Sigmoid colon (tissue), 7 donors: ENCODE data around the gene VWA2. TPM values are rescaled to one million over a fixed set of nuclear protein-coding genes. Genes with fewer than 3 reads are reported as not detected.

Experiments used
- DNase-seq: peaks from one replicate; pipeline ENCODE4 v3.0.0-alpha.2; 2019
- H3K27ac ChIP-seq, 4 donors: fragments of 200-600 bp; sonication (generic); one replicate each; pipeline ENCODE4 v1.5.1; 2016 to 2019; ENCODE audit warnings: mild to moderate bottlenecking in 1 of 4
- H3K27me3 ChIP-seq, 3 donors: fragments of 200-600 bp; sonication (generic); one replicate each; pipeline ENCODE4 v1.5.1; 2019; ENCODE audit warnings: mild to moderate bottlenecking in 1 of 3
- H3K36me3 ChIP-seq, 4 donors: fragments of 200-600 bp; sonication (generic); one replicate each; pipeline ENCODE4 v1.5.1; 2016 to 2019
- H3K4me1 ChIP-seq, 4 donors: fragments of 200-600 bp; sonication (generic); one replicate each; pipeline ENCODE4 v1.5.1; 2017 to 2019
- H3K4me3 ChIP-seq, 4 donors: fragments of 200-600 bp; sonication (generic); one replicate each; pipeline ENCODE4 v1.5.1; 2017 to 2019; ENCODE audit warnings: mild to moderate bottlenecking in 2 of 4, moderate library complexity in 1 of 4
- H3K9me3 ChIP-seq, 4 donors: fragments of 200-600 bp in 3 of 4; sonication (generic) in 3 of 4; one replicate each; pipeline versions ENCODE4 v1.5.1 to v1.6.1; 2013 to 2019
- EP300 ChIP-seq, 4 donors: sonication (generic); formaldehyde crosslinking; IDR thresholded peaks; one replicate each; pipeline ENCODE4 v1.6.1; 2017; ENCODE audit warnings: antibody characterized with exemption in 4 of 4
- POLR2A ChIP-seq, 2 donors: fragments of 450-650 bp; IDR thresholded peaks; one replicate each; pipeline ENCODE4 v1.6.1; 2016; ENCODE audit warnings: antibody characterized with exemption in 2 of 2, mild to moderate bottlenecking in 2 of 2, moderate library complexity in 2 of 2
- POLR2AphosphoS5 ChIP-seq, 4 donors: sonication (generic); formaldehyde crosslinking; IDR thresholded peaks; one replicate each; pipeline ENCODE4 v1.6.1; 2017; ENCODE audit warnings: antibody characterized with exemption in 4 of 4
- WGBS, 2 donors: extraction: QIAGEN DNeasy Blood & Tissue Kit; methylation state at CpG; one replicate each; pipeline ENCODE4 v1.1.7; 2013; 5-methylcytosine and 5-hydroxymethylcytosine counted together
- intact Hi-C: fragments of 100-400 bp; cut with DNase I; formaldehyde crosslinking; loops from one replicate; pipeline ENCODE4 v1.15.1; 2023
- polyA plus RNA-seq, 3 donors: library from polyadenylated mRNA; stranded (reverse); fragments of 200-250 nt; gene quantifications; one replicate each; pipeline ENCODE4 v1.2.3, GENCODE V29; 2013
- total RNA-seq, 4 donors: library from RNA; depleted of rRNA; stranded (reverse); fragments of >200 nt; gene quantifications; one replicate each; pipeline ENCODE4 v1.1.0, GENCODE V29; 2016
- TF ChIP-seq, protein P1 (sequence below), 4 experiments: fragments of 450-650 bp in 3 of 4; fragments of 200-600 bp in 1 of 4; IDR thresholded peaks; one replicate each; pipeline ENCODE4 v1.5.1; 2016 to 2019; ENCODE audit warnings: antibody characterized with exemption in 4 of 4, mild to moderate bottlenecking in 3 of 4, moderate library complexity in 2 of 4
- donor health status: healthy with polysubstance abuse.
- donor health status: Bipolar disorder and iron deficiency.
- donor health status: healthy.

The VWA2 gene
- total and polyA plus RNA-seq, 7 donors = 0.23 to 1.3 (median 0.46) TPM; not detected in 3

DNA sequence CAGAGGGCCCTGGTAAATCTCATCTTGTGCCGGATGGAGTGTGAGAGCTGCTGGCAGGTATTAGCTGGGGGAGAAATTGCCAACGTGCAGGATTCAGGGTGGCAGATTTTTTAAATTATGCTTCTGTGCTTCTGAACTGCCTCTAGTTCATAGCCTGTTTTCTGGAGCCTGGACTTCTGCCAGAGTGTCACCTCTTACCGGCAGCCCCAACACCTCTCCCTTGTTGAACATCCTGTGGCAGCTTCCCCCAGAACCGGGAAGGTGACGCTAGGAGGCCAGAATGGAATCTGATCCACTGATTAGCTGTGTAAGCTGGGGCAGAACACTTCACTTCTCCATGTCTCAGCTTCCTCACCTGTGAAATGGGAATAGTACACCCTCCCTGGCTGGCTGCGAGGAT is 5.1 kb downstream of the VWA2 start:
- Histone ChIP-seq H3K4me3 (no peak overlapping the region), H3K27me3 (peaks cover 6 to 45% (median 15%) of the 10 kb centered on the region in 3 donors), H3K9me3 (no peaks in the 10 kb centered on the region), H3K36me3 (no peaks in the 10 kb centered on the region), H3K27ac (no peak overlapping the region), H3K4me1 (peaks cover 0 to 7% (median 6%) of the 10 kb centered on the region in 4 donors)
- no peak for DNase-seq
- WGBS, 2 donors = 49 to 64% methylated on average over 6 of the region's 6 CpGs
- TF ChIP-seq EP300 (IDR thresholded peaks at IDR 0.05) (no peak), POLR2A (IDR thresholded peaks at IDR 0.05) (no peak), POLR2AphosphoS5 (IDR thresholded peaks at IDR 0.05) (no peak)
- TF ChIP-seq, protein P1, sequence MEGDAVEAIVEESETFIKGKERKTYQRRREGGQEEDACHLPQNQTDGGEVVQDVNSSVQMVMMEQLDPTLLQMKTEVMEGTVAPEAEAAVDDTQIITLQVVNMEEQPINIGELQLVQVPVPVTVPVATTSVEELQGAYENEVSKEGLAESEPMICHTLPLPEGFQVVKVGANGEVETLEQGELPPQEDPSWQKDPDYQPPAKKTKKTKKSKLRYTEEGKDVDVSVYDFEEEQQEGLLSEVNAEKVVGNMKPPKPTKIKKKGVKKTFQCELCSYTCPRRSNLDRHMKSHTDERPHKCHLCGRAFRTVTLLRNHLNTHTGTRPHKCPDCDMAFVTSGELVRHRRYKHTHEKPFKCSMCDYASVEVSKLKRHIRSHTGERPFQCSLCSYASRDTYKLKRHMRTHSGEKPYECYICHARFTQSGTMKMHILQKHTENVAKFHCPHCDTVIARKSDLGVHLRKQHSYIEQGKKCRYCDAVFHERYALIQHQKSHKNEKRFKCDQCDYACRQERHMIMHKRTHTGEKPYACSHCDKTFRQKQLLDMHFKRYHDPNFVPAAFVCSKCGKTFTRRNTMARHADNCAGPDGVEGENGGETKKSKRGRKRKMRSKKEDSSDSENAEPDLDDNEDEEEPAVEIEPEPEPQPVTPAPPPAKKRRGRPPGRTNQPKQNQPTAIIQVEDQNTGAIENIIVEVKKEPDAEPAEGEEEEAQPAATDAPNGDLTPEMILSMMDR (IDR thresholded peaks at IDR 0.05) = no peak
- intact Hi-C loops = no loop called here

- WGBS, 2 donors = 19 to 53% methylated on average over 9 of the region's 9 CpGs
- H3K27ac ChIP-seq = no peak overlapping the region
- H3K9me3 ChIP-seq = no peaks in the 10 kb centered on the region
- H3K27me3 ChIP-seq = peaks cover under 1 to 34% (median 3%) of the 10 kb centered on the region in 3 donors
- no peak overlapping the region for H3K4me3 ChIP-seq
- no peak for TF ChIP-seq EP300 (IDR thresholded peaks at IDR 0.05)
- no peak for TF ChIP-seq POLR2A (IDR thresholded peaks at IDR 0.05)
- no peak for TF ChIP-seq POLR2AphosphoS5 (IDR thresholded peaks at IDR 0.05)
- TF ChIP-seq, protein P1 (IDR thresholded peaks at IDR 0.05) = no peak
- DNase-seq = no peak
- intact Hi-C loops = no loop called here
- no peaks in the 10 kb centered on the region for H3K4me1 ChIP-seq
- no peaks in the 10 kb centered on the region for H3K36me3 ChIP-seq
These were observed 6.2 kb downstream of the VWA2 start for GRCh38 chr10:114245121-114245791.

DNA sequence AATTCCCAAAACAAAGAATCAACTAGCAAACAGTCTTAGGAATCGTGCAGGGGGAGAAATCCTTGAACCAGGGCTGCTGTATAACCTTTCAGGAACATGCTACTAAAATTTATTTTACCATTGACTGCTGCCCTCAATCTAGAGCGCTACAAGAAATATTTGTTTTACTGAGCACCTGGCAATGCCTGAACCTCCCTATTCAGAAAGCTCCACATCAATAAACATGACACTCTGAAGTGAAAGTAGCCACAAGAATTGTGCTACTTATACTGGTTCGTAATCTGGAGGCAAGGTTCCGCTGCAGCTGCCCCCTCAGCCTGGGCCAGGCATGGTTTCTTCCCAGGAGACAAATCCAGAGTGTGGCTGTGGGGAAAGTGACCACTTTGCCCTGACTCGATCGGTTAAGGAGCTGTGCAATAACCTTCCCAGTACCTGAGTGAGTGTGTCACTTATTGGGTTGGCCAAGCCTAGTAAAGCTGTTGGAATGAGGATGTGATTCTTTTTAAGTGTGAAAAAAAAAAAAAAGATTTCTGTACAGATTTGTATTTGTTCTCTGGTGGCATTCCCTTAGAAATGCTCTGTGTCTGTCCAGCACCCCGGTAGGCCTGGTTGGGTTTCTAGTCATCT is 7.7 kb downstream of the VWA2 start:
- no peaks in the 10 kb centered on the region for H3K9me3 ChIP-seq
- no peak for DNase-seq
- H3K36me3 ChIP-seq = no peaks in the 10 kb centered on the region
- no peaks in the 10 kb centered on the region for H3K4me1 ChIP-seq
- H3K27ac ChIP-seq = no peak overlapping the region
- WGBS, 2 donors = 13 to 67% methylated on average over 7 of the region's 7 CpGs
- TF ChIP-seq, protein P1 (IDR thresholded peaks at IDR 0.05) = no peak
- TF ChIP-seq EP300 (IDR thresholded peaks at IDR 0.05) (no peak), POLR2AphosphoS5 (IDR thresholded peaks at IDR 0.05) (no peak), POLR2A (IDR thresholded peaks at IDR 0.05) (no peak)
- peaks cover 0 to 22% (median 3%) of the 10 kb centered on the region in 3 donors for H3K27me3 ChIP-seq
- intact Hi-C loops = no loop called here
- no peak overlapping the region for H3K4me3 ChIP-seq

- 82 to 90% methylated on average over 6 of the region's 6 CpGs for WGBS, 2 donors
- no peaks in the 10 kb centered on the region for H3K4me1 ChIP-seq
- H3K4me3 ChIP-seq = no peak overlapping the region
- DNase-seq = no peak
- peaks cover 0 to 3% (median 0%) of the 10 kb centered on the region in 3 donors for H3K27me3 ChIP-seq
- H3K9me3 ChIP-seq = no peaks in the 10 kb centered on the region
- H3K27ac ChIP-seq = no peak overlapping the region
- no peaks in the 10 kb centered on the region for H3K36me3 ChIP-seq
- no peak for TF ChIP-seq EP300 (IDR thresholded peaks at IDR 0.05)
- TF ChIP-seq POLR2A (IDR thresholded peaks at IDR 0.05) = no peak
- TF ChIP-seq, protein P1 (IDR thresholded peaks at IDR 0.05) = no peak
- no peak for TF ChIP-seq POLR2AphosphoS5 (IDR thresholded peaks at IDR 0.05)
- intact Hi-C loops = no loop called here
These were observed 11.2 kb downstream of the VWA2 start for GRCh38 chr10:114250236-114250635.
